Endothelial cell of umbilical vein (primary cell): ENCODE data around the gene ZNF593.

Experiments
- CTCF ChIP-seq, 2 donors: IDR thresholded peaks; 1 replicate in 1 of 2; 2 replicates in 1 of 2; pipeline ENCODE4 v1.5.1; 2011; ENCODE audit warnings: low read length in 2 of 2, mild to moderate bottlenecking in 2 of 2, moderate library complexity in 2 of 2, control low read depth in 1 of 2, inconsistent platforms in 1 of 2, low read depth in 1 of 2; ENCODE audit not compliant: insufficient read depth in 1 of 2; ENCODE audit errors: extremely low read depth in 1 of 2
- JUN ChIP-seq: IDR thresholded peaks from 2 replicates; pipeline ENCODE4 v1.6.1; 2011; ENCODE audit warnings: borderline replicate concordance, low read depth; ENCODE audit not compliant: insufficient read length, insufficient read depth
- MYC ChIP-seq: IDR thresholded peaks from one replicate; pipeline ENCODE4 v1.6.1; 2011; ENCODE audit warnings: mild to moderate bottlenecking, low read depth, low read length
- POLR2A ChIP-seq: IDR thresholded peaks from 2 replicates; pipeline ENCODE4 v1.6.1; 2012; ENCODE audit warnings: low read depth, mild to moderate bottlenecking, control low read depth, low read length
- POLR2AphosphoS5 ChIP-seq: IDR thresholded peaks from 2 replicates; pipeline ENCODE4 v1.6.1; 2012; ENCODE audit warnings: low read depth, mild to moderate bottlenecking, control low read depth, low read length, moderate library complexity; ENCODE audit not compliant: insufficient read depth
- TF ChIP-seq, protein P1 (sequence below): IDR thresholded peaks from 2 replicates; pipeline ENCODE4 v1.6.1; 2011; ENCODE audit not compliant: insufficient read depth, insufficient read length

- TF ChIP-seq CTCF (IDR thresholded peaks at IDR 0.05; ENCODE audit: extremely low read depth in 1 of 2, insufficient read depth in 1 of 2, low read depth in 1 of 2, low read length in 2 of 2): no peak
- TF ChIP-seq, protein P1, sequence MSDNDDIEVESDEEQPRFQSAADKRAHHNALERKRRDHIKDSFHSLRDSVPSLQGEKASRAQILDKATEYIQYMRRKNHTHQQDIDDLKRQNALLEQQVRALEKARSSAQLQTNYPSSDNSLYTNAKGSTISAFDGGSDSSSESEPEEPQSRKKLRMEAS: no peak
- no peak for TF ChIP-seq MYC
- no peak for TF ChIP-seq POLR2A
- TF ChIP-seq POLR2AphosphoS5: no peak
- no peak for TF ChIP-seq JUN
Measured at GRCh38 chr1:26195805-26196204, 26.1 kb downstream of the ZNF593 start.
